Measurements from ENCODE around the gene ASTN2.

The ASTN2 gene

GRCh38 chr9:116951588-116952435 is 463.0 kb downstream of the ASTN2 start:
- no peak for TF ChIP-seq POLR2A (IDR thresholded peaks at IDR 0.05; ENCODE audit: low read length)
- no peak for TF ChIP-seq GATA1 (IDR thresholded peaks at IDR 0.05; ENCODE audit: low read depth, low read length)
- no peak for DNase-seq

- DNase-seq: no peak
- TF ChIP-seq GATA1 (IDR thresholded peaks at IDR 0.05; ENCODE audit: low read depth, low read length): no peak
- TF ChIP-seq POLR2A (IDR thresholded peaks at IDR 0.05; ENCODE audit: low read length): no peak
These were observed 469.0 kb downstream of the ASTN2 start for GRCh38 chr9:116945817-116946216.

DNA sequence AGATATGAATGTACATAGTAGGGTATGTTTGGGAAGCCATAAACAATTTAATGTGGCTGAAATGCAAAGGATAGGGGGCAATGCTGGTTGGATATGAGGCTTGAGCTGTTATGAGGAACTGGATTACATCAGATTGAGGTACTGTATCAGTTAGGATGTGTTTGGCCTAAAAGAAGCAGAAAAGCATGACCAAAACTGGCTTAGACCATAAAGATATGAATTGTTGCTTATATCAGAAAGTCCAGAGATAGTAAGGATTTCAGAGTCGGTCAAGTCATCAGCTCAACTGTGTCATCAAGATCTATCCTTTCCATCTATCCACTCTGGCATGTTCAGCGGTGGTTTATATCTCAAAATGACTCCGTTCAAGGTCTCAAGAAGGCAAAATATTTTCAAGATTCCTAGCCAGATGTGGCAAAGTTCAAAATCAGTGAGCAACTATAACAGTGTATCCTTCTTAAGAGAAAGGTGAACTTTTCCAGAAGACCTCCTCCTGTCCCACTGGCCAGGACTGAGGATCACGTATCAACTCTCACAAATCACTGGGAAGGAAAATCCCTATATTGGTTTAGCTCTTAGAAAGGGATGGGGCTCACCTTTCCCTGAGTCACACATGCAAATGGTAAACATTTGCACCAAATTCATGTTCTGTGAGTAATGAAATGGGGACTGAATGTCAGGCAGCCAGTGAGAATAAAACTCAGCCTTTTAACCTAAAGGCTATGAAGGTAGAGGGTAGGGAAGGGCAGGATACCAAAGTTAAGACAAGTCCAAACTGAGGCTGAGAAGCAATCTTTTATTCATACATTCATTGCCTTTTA is 469.9 kb downstream of the ASTN2 start:
- TF ChIP-seq POLR2A (IDR thresholded peaks at IDR 0.05; ENCODE audit: low read length) (no peak), GATA1 (IDR thresholded peaks at IDR 0.05; ENCODE audit: low read depth, low read length) (no peak)
- no peak for DNase-seq

DNA sequence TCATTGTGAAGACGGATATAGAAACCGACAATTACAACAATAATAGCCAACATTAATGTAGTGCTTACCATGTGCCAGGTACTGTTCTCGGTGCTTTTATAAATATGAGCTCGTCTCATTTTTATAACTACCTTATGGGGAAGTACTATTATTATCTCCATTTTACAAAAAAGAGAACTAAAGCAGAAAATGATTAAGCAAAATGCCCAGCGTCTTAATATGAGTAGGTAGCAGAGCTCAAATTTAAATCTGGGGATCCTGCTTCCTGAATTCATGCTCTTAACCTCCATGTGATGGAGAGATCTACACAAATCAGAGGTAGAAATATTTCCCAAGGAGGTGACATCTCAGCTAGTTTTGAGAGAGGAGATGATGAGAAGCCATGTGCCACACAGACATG is 470.9 kb downstream of the ASTN2 start:
- no peak for DNase-seq
- TF ChIP-seq POLR2A (IDR thresholded peaks at IDR 0.05; ENCODE audit: low read length) (no peak), GATA1 (IDR thresholded peaks at IDR 0.05; ENCODE audit: low read depth, low read length) (no peak)

DNA sequence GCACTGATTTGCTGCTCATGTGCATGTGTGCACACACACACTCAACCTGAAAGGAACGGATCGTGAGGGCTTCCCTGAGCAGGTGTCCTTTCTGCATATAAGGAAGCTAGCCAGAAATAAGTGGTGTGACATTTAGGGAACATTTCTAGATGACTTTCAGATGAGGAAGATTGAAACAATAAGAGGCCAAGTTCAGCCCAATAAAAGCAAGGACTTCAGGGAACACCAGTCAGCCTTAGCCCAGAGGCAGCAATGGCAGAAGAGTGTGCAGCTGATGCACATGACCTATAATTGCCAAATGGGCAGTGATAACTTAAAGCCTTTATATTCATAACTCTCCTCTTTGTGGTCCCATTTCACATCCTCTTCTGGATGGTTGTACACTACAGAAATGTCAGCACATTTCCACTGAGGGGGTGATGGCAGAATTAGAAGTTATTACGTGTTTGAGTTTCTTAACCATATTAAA is 472.2 kb downstream of the ASTN2 start:
- TF ChIP-seq GATA1 (IDR thresholded peaks at IDR 0.05; ENCODE audit: low read depth, low read length) (no peak), POLR2A (IDR thresholded peaks at IDR 0.05; ENCODE audit: low read length) (no peak)
- DNase-seq: no peak

DNA sequence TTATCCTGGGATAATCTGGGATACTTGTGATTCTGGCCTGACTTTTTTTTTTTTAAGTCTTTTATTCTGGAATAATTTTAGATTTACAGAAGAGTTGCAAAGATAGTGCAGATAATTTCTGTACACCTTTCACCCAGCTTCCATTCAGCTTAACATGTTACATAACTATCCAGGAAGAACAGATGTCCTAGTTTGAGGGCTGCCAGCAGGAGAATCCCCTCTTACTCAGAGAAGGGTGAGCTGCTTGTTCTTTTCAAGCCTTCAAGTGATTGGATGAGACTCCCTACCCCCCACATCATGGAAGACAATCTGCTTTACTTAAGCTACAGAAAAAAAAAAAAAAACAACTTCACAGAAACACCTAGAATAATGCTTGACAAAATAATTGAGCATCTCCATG is 473.6 kb downstream of the ASTN2 start:
- TF ChIP-seq POLR2A (IDR thresholded peaks at IDR 0.05; ENCODE audit: low read length) (no peak), GATA1 (IDR thresholded peaks at IDR 0.05; ENCODE audit: low read depth, low read length) (no peak)
- no peak for DNase-seq

DNA sequence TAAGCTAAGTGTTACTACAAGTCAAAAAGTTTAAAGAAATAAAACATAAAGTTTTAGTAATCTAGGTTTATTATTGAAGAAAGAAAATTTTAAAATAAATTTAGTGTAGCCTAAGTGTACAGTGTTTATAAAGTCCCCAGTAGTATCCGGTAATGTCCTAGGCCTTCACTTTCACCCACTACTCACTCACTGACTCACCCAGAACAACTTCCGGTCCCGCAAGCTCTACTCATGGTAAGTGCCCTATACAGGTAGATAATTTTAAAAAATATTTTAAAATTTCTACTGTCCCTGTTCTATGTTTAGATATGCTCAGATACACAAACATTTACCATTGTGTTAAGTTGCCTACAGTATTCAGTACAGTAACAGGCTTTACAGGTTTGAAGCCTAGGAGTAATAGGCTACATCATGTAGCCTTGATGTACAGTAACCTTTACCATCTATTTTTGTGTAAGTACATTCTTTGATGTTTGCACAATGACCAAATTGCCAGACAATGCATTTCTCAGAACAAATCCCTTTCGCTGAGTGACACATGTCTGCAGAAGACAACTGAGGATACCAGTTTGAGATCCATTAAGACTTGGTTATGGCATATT is 474.1 kb downstream of the ASTN2 start:
- TF ChIP-seq POLR2A (IDR thresholded peaks at IDR 0.05; ENCODE audit: low read length): no peak
- no peak for TF ChIP-seq GATA1 (IDR thresholded peaks at IDR 0.05; ENCODE audit: low read depth, low read length)
- no peak for DNase-seq

GRCh38 chr9:116939614-116940013 is 475.2 kb downstream of the ASTN2 start:
- DNase-seq: no peak
- TF ChIP-seq POLR2A (IDR thresholded peaks at IDR 0.05; ENCODE audit: low read length) (no peak), GATA1 (IDR thresholded peaks at IDR 0.05; ENCODE audit: low read depth, low read length) (no peak)

DNA sequence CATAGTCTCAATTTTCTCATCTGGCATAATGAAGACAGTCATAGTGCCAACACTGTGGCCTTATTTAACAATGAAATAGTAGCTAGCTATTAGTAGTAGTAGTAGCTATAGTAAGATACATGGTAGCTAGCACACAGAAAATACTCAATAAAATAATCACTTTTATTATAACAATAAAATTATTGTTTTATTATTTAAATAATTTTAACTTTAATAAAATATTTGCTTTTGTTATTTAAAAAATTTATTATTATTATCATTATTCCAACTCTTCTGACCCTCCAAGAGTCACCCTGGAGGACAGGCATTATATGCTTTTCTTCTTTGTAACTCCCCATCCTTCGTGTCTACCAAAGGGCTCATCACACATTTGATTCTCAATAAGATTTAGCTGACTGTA is 475.7 kb downstream of the ASTN2 start:
- DNase-seq: no peak
- TF ChIP-seq GATA1 (IDR thresholded peaks at IDR 0.05; ENCODE audit: low read depth, low read length): no peak
- TF ChIP-seq POLR2A (IDR thresholded peaks at IDR 0.05; ENCODE audit: low read length): no peak

- no peak for DNase-seq
- TF ChIP-seq POLR2A (IDR thresholded peaks at IDR 0.05; ENCODE audit: low read length) (no peak), GATA1 (IDR thresholded peaks at IDR 0.05; ENCODE audit: low read depth, low read length) (no peak)
These were observed 477.5 kb downstream of the ASTN2 start for GRCh38 chr9:116937361-116937760.

DNA sequence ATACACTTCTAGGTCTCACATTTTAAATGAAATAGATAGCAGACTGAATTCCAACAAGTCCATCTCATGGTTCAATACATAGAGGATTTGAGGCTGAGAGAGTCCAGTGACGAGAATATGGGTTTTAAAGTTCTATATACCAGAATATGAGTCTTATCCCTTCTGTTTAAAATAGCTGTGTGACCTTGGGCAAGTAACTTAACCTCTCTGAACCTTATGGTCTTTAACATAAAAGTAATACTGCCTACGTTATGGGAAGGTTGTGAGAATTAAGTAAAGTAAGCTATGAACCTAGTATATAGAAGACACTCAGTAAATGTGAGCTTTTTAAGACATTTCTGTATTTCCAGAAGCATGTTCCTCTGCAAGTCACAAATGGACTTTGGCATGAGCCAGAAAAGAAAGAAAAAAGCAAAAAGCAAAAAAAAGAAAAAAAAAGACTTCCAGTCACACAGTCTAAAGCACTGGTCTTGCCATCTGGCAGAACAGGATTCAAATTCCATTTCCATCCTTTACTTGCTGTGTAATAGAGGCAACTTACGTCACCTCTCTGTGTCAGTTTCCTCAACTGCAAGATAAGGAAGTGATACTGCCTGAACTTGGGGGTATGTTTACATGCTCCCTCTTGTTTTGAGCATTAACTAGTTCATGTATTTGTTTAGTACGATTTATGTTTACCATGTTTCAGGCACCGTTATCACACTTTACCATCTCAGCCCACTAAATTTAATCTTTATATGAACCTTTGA is 479.5 kb downstream of the ASTN2 start:
- no peak for DNase-seq
- TF ChIP-seq GATA1 (IDR thresholded peaks at IDR 0.05; ENCODE audit: low read depth, low read length) (no peak), POLR2A (IDR thresholded peaks at IDR 0.05; ENCODE audit: low read length) (no peak)

DNA sequence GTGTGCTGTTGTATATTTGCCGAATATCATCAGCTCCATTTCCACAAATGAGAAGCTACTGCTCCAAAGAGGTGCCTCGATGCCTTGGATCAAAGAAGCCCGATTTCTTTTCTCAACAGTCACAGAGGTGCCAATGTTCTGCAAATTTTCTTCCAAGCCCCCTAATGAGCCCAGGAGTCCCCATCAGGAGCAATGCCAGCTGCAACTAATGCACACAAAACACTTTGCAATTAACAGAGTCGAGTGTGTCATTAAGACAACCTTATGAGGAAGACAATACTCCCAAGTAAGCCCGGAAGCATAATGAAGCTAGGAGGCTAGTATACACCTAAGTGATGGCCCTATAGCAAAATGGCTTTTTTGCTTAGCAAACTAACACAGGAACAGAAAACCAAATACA is 480.7 kb downstream of the ASTN2 start:
- no peak for TF ChIP-seq POLR2A (IDR thresholded peaks at IDR 0.05; ENCODE audit: low read length)
- TF ChIP-seq GATA1 (IDR thresholded peaks at IDR 0.05; ENCODE audit: low read depth, low read length): no peak

DNA sequence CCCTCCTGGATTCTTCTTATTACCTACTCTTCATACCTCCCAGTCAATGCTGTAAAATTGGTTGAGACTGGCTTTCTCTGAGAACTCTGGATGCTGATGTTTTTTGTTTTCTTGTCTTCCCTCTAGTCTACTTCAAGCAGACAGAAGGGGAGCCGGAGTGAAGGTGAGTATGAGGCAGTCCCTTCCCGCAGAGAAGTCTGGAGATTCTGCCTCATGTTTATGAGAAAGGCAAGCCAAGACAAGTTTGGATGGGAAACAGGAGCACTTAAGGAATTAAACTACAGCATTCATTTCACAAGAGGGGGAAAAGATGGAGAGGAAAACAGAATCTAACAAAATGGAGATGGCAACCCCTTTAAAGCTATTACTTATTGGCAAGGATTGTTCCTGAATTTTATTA is 481.6 kb downstream of the ASTN2 start:
- no peak for DNase-seq
- TF ChIP-seq GATA1 (IDR thresholded peaks at IDR 0.05; ENCODE audit: low read depth, low read length) (no peak), POLR2A (IDR thresholded peaks at IDR 0.05; ENCODE audit: low read length) (no peak)

More for the DNA sequence above, 480.7 kb downstream of the ASTN2 start:
- no peak for DNase-seq

Data from erythroblast (primary cell).